Upper lobe of left lung (tissue), 4 donors: ENCODE data around the gene PDZD2.

ENCODE experiments used
- POLR2A ChIP-seq, 4 donors: fragments of 450-650 bp; IDR thresholded peaks; one replicate each; pipeline ENCODE4 v1.5.1; 2016 to 2017; ENCODE audit warnings: antibody characterized with exemption in 4 of 4, mild to moderate bottlenecking in 2 of 4
- POLR2AphosphoS5 ChIP-seq, 2 donors: sonication (generic); formaldehyde crosslinking; IDR thresholded peaks; one replicate each; pipeline ENCODE4 v1.5.1; 2017; ENCODE audit warnings: antibody characterized with exemption in 2 of 2
- TF ChIP-seq, protein P1 (sequence below), 6 experiments: fragments of 450-650 bp in 4 of 6; fragments of 200-600 bp in 2 of 6; sonication (generic) in 2 of 6; IDR thresholded peaks; one replicate each; pipeline ENCODE4 v1.5.1; 2016 to 2019; ENCODE audit warnings: antibody characterized with exemption in 6 of 6

DNA sequence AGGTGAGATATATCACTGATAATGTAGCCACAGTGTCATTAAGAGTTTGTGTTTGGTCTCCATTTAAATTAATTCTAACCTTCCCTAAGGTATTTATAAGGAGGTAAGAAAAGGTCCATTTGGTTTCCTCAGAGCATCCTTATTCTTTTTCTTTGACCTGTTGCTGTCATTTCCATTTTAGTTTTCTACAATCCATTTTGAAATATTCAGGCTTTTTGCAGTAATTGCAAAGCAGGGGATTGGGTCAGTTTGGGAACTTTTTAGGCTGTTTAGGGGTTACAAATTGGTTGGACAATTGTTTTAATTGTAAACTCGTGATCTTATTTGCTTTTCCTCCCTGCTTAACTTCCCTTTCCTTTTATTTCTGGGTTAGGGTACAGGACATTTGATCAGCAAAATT, 42.6 kb upstream of the PDZD2 start:
- no peak for TF ChIP-seq POLR2AphosphoS5 (IDR thresholded peaks at IDR 0.05)
- TF ChIP-seq POLR2A (IDR thresholded peaks at IDR 0.05): no peak
- TF ChIP-seq, protein P1, sequence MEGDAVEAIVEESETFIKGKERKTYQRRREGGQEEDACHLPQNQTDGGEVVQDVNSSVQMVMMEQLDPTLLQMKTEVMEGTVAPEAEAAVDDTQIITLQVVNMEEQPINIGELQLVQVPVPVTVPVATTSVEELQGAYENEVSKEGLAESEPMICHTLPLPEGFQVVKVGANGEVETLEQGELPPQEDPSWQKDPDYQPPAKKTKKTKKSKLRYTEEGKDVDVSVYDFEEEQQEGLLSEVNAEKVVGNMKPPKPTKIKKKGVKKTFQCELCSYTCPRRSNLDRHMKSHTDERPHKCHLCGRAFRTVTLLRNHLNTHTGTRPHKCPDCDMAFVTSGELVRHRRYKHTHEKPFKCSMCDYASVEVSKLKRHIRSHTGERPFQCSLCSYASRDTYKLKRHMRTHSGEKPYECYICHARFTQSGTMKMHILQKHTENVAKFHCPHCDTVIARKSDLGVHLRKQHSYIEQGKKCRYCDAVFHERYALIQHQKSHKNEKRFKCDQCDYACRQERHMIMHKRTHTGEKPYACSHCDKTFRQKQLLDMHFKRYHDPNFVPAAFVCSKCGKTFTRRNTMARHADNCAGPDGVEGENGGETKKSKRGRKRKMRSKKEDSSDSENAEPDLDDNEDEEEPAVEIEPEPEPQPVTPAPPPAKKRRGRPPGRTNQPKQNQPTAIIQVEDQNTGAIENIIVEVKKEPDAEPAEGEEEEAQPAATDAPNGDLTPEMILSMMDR (IDR thresholded peaks at IDR 0.05): no peak
